ENCODE results near the gene IL6R. TPM values are rescaled to one million over a fixed set of nuclear protein-coding genes. Genes with fewer than 3 reads are reported as not detected.

The IL6R gene
- polyA plus RNA-seq, 3 donors, result 6.5 to 8.2 (median 6.8) TPM

DNA sequence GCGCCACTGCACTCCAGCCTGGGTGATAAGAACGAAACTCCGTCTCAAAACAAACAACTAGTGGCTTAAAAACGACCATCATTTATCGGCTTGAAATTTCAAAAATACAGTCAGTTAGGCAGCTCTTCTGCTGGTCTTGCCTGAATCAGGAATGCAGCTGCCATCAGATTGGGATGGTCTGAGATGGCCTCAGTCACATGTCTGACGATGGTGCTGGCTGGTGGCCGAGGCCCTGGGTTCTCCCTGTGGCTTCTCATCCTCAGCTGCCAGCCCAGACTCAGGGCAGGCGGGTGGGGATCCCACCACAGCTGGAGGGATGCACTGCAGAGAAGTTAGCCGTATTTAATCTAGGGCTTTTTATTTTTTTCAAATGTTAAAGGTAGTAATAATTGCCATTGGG, 31.3 kb downstream of the IL6R start:
- no peak for DNase-seq (ENCODE audit: extremely low read depth in 1 of 11, low read depth in 9 of 11, low spot score in 4 of 11)

DNA sequence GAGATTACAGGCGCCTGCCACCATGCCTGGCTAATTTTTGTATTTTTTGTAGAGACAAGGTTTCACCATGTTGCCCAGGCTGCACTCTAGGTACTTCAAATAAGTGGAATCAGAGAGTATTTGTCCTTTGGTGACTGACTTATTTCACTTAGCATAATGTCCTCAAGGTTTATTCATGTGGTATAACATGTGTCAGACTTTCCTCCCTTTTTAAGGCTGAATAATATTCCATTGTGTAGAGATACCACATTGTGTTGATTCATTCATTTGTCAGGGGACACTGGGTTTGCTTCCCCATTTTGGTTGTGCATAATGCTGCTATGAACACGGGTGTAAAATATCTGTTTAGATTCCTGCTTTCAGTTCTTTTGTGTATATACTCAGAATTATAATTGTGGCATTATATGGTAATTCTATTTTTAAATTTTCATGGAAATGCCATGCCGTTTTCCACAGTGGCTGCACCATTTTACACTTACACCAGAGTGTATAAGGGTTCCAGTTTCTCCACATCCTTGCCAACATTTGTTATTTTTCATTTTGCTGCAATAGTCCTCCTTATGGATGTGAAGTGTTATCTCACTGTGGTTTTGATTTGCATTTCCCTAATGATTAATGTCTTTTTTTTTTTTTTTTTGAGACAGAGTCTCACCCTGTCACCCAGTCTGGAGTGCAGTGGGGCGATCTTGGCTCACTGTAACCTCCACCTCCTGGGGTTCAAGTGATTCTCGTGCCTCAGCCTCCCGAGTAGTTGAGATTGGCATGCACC, 35.1 kb downstream of the IL6R start:
- no peak for DNase-seq (ENCODE audit: extremely low read depth in 1 of 11, low read depth in 9 of 11, low spot score in 4 of 11)

DNA sequence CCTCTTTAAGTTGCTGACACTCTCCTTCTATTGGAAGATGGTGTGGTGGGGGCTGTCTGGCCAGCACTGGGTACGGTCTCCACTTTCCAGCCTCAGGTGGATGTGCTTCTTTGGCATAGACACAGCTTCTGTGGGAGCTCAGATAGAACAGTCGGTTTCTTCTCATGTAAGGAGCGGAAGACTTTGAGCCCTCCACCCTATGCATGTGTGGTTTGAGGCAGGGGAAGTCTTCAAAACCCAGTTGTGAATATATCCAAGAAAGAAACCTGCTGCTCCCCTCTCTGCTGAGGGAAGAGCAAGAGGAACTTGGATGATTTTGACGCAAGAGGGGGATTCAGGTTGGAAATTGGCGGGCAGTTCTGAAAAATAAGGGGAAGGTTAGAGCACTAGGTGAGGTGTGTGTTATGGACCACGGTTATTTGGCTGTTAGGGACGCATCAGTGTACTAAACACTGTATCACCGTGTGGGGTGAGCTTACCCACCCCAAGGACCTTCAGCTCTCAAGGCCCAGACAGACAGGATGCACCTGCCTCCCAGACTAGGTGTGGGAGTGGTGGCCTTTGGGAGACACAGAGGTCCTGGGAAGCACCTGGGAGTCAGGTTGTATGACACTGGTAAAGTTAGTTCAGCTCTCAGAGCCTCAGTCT, 36.2 kb downstream of the IL6R start:
- DNase-seq (ENCODE audit: extremely low read depth in 1 of 11, low read depth in 9 of 11, low spot score in 4 of 11), result no peak

DNA sequence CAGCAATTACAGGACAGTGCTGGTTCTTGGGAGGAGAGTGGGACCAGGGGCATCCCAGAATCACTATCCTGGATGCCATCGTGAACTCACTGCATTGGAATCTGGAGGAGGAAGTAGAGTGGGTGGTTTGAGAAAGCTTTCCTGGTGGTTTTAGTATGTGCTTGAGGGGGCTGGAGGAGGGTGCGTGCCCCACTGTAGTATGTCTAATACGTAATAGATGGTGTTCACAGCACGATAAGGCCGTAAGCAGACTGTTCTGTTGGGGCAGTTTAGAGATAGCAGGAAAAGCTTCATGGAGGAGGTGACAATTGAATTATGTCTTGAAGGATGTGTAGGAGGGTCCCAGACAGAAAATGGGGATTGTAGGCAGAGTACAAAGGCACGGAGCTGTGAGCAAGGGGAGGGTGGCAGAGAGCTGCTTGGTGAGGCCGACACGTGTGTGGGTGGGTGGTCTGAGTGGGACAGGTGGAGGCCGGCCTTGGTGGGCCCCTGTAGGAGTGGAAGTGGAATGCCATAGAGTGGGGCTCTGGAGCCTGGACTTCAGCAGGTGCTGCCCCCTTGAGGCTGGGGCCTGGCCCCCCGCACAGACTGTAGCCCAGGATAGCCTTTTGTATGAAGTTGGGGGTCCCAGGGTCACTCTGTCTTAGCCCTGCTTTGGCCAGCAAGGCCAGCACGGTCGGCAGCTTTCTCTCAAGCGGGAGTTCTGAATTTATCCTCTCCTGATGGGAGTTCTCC, 37.0 kb downstream of the IL6R start:
- no peak for DNase-seq (ENCODE audit: extremely low read depth in 1 of 11, low read depth in 9 of 11, low spot score in 4 of 11)

DNA sequence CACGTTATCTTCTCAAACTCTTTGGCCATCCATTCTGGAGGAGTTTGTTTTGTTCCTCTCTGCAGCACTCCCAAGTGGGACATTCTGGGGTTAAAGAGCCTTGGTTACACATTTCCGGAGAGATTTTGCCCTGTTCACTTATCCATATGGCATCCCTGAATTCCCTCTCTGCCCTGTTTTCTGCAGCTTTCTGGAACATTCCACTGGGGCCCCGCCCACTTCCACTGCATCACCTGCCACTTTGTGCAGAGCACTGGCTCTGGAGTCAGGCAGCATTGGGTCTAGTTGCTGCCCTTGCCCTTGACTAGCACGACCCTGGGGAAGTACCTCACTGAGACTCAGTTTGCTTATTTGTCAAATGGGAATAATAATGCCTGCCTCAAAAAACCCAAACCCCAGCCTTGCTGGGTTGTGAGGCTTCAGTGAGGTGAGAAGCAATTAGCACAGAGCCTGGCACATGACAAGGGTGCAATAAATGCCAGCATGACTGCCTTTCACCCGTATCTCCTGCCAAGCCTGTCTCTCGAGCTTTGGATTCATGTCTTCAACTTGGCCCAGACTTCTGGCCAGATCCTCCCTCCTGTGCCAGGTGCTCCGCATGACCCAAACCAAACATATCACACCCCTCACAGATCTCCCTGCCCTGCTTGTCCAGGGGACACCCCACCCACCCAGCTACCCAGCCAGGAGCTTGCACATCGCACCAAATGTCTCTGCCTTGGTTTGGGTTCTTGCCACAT, 38.3 kb downstream of the IL6R start:
- no peak for DNase-seq (ENCODE audit: extremely low read depth in 1 of 11, low read depth in 9 of 11, low spot score in 4 of 11)

DNA sequence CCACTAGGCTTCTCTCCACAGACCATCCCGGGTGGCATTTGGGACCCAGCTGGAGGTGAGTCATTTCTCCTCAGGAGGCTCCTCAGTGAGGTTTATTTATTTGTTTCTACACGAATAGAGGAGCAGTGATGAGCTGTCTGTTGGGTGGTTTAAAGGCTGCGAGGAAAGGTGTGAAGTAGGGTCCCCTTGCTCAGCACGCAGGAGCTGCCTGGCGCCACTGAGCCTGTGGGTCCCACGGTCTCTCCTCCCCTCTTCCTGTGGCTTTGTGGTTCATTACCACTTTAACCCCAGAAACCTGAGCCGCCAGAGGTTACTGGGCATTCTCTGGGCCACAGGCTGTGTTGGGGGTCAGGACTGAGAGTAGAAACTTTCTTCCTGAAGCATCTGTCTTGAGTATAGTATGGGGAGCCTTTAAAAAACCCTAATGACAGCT, 39.9 kb downstream of the IL6R start:
- no peak for DNase-seq (ENCODE audit: extremely low read depth in 1 of 11, low read depth in 9 of 11, low spot score in 4 of 11)

DNA sequence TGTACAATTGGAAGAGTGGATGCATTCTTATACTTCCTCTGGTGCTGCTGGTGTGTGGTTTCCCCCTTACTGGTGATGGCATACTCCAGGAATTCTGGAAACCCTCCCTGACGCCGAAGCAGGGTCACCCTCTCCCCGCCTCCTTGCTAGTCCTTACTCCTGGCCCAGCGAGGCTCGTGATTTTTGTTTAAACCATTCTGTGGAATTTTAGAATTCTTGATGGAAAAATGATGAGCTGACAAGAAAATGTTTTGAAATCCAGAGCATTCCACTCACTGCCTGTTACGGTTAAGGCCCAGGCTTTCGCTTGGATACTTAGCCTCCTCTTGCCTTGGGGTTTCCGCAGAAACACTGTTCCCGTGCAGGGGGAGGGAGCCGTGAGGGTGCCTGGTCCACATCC, 41.1 kb downstream of the IL6R start:
- DNase-seq (ENCODE audit: extremely low read depth in 1 of 11, low read depth in 9 of 11, low spot score in 4 of 11), result no peak

DNA sequence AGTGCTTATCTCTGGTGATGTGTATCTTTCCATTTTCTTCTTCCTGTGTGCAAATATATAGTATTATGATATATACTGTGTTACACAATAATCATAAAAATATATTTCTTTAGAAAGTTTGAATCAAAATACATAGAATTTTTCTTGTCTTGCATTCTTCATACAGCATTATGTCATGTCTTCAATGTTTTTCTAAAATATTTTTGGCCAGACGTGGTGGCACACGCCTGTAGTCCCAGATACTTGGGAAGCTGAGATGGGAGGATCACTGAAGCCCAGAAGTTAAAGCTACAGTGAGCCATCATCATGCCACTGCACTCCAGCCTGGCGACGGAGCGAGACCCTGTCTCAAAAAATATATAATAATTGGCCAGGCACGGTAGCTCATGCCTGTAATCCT, 41.6 kb downstream of the IL6R start:
- no peak for DNase-seq (ENCODE audit: extremely low read depth in 1 of 11, low read depth in 9 of 11, low spot score in 4 of 11)

DNA sequence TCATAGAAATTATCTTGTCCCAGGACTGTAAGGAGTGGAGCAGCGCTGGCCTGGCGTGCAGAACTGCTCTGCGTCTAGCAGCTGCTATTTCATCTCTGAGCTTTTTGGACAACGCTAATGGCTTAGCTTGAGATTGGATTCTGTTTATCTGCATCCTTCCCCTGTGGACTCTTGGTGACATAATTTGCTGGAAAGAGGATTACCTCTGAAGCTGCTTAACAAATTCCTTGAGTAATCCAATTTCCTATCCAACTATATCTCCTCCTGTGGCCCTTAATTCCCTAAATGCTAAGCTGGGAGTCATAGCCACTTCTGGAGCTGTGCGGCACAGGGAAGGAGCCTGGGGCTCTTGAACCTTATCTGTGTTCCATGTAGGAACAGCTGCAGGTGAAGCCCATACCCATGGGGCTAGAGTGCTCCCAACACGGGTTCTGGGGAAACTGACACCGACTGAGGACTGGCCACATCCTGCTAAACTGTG, 43.2 kb downstream of the IL6R start:
- DNase-seq (ENCODE audit: extremely low read depth in 1 of 11, low read depth in 9 of 11, low spot score in 4 of 11), result no peak

DNA sequence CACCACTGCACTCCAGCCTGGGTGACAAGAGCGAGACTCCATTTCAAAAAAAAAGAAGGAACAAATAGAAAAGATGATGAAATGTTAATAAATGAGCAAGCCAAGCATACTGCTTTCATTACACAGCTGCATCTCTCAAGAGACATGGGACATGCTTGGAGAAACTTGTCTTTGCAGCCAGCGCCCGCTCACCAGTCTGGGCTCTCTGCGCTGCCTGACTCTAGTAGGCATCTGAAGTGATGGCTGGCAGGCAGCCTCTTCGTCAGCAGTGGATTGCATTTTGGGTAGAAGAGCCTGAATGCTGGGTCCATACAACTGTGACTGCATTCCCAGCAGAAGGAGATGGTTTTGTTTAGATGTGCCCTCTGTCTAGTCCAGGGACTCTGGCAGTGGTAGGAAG, 48.0 kb downstream of the IL6R start:
- DNase-seq (ENCODE audit: extremely low read depth in 1 of 11, low read depth in 9 of 11, low spot score in 4 of 11), result no peak

DNA sequence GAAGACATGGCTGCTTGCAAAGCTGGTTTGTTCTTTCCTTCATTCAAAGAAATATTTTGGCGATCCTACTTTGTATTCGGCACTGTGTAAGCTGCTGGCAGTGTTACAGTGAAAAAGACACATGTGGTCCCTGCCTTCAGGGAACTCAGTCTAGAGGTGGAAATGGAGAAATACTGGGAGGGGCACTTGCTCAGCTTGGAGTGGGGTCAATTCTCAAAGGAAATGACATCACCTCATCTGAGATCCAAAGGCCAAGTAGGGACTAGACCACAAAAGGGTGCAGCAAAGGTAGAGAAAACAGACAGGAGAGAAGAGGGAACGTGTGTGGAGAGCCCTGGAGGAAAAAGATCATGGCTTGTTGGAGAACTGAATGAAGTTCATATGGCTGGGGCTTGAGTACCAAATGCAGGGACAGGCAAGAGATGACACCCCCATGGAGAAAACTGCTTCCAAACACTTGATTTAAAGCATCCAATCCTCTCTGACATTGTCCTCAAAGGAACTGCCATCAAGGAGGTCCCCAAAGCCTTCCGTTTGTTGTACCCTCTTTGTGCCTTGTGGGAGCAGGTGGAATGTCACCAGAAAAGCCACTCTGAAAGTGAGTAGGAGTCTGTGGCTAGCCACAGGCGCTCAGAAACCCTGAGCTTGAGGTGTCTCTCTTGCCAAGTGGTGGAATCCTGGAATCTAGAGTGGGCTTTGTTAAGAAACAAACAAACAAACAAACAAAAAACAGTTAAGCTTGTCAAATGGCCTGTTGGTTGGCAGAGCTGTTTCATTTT, 48.6 kb downstream of the IL6R start:
- no peak for DNase-seq (ENCODE audit: extremely low read depth in 1 of 11, low read depth in 9 of 11, low spot score in 4 of 11)

DNA sequence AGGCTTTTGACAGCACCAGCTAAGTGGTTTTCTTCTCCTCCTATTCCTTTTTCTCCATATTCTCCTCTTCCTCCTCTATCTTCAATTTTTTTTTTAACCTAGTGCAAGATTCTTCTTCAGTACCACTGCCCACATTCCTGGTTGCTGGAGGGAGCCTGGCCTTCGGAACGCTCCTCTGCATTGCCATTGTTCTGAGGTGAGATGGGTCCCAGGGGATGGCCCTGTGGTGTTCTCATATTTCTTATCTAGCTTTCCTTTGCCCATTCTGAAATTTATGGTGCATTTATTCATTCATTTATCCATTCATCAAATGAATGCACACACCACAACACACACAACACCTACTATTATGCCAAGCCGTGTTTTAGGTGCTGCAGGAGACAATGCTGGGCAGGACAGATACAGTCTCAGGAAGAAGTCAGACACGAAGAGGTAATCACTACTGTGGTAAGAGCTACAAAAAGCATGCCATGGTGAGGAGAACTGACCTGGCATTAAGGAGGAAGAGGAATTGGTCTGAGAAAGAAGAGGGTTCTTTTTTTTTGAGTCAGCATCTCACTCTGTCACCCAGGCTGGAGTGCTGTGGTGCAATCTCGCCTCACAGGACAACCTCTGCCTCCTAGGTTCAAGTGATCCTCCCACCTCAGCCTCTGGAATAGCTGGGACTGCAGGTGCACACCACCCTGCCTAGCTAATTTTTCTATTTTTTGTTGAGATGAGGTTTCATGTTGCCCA, 49.4 kb downstream of the IL6R start:
- DNase-seq (ENCODE audit: extremely low read depth in 1 of 11, low read depth in 9 of 11, low spot score in 4 of 11), result no peak

DNA sequence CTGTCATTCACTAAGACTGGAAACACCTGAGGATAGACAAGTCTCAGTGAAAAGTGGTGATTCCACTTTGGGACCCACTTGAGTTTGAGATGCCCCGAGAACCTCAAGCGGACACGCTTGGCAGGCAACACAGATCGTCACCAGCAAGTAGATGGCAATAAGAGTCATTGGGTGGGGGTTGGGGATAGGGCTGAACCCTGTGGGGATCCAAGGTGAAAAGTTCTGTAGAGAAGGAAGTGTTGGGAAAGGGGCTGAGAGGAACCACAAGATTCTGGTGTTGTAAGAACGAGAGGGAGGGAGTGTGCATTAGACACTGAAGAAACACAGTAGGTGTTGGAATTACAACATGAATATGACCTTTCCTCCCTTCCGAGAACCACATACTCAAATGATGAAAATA, 51.5 kb downstream of the IL6R start:
- DNase-seq (ENCODE audit: extremely low read depth in 1 of 11, low read depth in 9 of 11, low spot score in 4 of 11), result no peak

DNA sequence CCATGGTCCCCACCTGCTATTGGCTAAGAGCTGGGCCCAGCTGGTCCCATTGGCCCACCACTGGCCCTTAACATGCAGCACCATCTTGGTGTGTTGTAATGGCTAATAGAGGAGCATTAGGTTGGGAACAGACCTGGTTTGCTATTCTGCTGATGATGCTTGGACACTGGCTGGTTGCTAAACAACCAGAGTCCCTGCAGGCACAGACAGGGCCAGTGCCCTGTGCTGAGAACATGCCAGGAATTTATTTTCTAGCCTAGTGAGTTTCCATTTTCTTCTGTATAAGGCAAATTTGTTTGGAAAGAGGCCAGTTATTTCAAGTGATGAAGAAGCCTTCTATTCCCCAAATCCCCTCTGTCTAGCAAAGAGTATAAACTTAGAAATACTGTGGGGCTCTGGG, 53.9 kb downstream of the IL6R start:
- DNase-seq (ENCODE audit: extremely low read depth in 1 of 11, low read depth in 9 of 11, low spot score in 4 of 11), result no peak

DNA sequence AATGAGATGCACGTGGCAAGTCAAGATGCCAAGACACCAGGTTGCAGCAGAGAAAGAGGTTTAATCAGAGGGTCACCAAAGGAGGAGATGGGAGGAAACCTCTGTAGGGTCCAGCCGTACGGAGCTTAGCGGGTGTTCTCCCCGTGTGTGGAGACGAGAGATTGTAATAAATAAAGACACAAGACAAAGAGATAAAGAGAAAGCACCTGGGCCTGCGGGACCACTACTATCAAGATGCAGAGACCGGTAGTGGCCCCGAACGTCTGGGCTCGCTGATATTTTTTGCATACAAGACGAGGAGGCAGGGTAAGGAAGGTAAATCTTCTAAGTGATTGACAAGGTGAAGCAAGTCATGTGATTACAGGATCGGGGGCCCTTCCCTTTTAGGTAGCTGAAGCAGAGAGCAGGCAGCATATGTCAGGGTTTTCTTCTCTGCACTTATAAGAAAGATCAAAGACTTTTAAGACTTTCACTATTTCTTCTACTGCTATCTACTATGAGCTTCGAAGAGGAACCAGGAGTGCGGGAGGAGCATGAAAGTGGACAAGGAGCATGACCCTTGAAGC, 55.6 kb downstream of the IL6R start:
- DNase-seq (ENCODE audit: extremely low read depth in 1 of 11, low read depth in 9 of 11, low spot score in 4 of 11), result no peak

DNA sequence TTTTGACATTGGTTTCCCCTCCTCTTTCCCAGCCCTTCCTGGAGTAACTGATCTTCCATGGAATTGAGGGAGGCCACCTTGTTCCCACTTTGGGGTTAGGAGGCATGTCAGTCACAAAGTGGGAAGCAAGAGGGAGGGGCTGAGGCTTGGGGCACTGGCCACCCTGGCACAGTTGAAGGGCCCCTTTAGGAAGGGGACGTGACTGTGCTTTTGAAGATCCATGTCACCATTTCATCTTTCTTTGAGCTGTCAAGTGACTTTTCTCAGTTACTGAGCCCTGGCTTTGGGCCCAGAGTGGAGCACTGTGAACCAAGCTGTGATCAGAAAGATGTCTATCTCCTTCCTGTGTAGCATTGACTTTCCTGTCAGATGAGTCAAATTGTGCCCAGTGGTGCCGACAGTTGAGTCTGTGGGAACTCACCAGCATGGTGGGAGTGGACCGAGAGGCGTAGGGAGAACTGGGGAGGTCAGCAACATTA, 58.4 kb downstream of the IL6R start:
- no peak for DNase-seq (ENCODE audit: extremely low read depth in 1 of 11, low read depth in 9 of 11, low spot score in 4 of 11)

DNA sequence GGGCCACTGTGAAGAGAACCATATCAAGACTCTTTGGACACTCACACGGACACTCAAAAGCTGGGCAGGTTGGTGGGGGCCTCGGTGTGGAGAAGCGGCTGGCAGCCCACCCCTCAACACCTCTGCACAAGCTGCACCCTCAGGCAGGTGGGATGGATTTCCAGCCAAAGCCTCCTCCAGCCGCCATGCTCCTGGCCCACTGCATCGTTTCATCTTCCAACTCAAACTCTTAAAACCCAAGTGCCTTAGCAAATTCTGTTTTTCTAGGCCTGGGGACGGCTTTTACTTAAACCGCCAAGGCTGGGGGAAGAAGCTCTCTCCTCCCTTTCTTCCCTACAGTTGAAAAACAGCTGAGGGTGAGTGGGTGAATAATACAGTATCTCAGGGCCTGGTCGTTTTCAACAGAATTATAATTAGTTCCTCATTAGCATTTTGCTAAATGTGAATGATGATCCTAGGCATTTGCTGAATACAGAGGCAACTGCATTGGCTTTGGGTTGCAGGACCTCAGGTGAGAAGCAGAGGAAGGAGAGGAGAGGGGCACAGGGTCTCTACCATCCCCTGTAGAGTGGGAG, 60.6 kb downstream of the IL6R start:
- no peak for DNase-seq (ENCODE audit: extremely low read depth in 1 of 11, low read depth in 9 of 11, low spot score in 4 of 11)

All from renal cortex interstitium (tissue), 11 donors.